ENCODE measurements around the gene SRGAP2C. TPM values are rescaled to one million over a fixed set of nuclear protein-coding genes. Genes with fewer than 3 reads are reported as not detected.
"Not testable (repeated sequence)": the region's sequence is repeated elsewhere in the genome, so short reads cannot be mapped to it uniquely, and the experiment has no call there.

The SRGAP2C gene
- polyA plus RNA-seq, 1 donor from 2014 or later = 10.0 TPM

- H3K27me3 ChIP-seq (ENCODE audit: insufficient read depth, low read depth, low read length); H3K9me3 ChIP-seq (ENCODE audit: low read length); H3K79me2 ChIP-seq (replicated peaks; ENCODE audit: insufficient read depth, low read length); H3K4me2 ChIP-seq (ENCODE audit: low read length); H3K9me2 ChIP-seq (ENCODE audit: insufficient read depth, low read length); H2AFZ ChIP-seq (ENCODE audit: low read depth, low read length); H3K9ac ChIP-seq (ENCODE audit: low read length); H3K27ac ChIP-seq (ENCODE audit: low read length); H3K4me3 ChIP-seq (ENCODE audit: low read length); H3K36me3 ChIP-seq (ENCODE audit: insufficient read depth, low read length); H4K20me1 ChIP-seq (ENCODE audit: insufficient read depth); H3F3A ChIP-seq (ENCODE audit: insufficient read depth, low read length, poor library complexity, severe bottlenecking): not testable (repeated sequence)
Observed at GRCh38 chr1:121232445-121233125, 47.8 kb downstream of the SRGAP2C start.

GRCh38 chr1:121234090-121234759, 49.5 kb downstream of the SRGAP2C start:
- H3K4me2 ChIP-seq (ENCODE audit: low read length); H2AFZ ChIP-seq (ENCODE audit: low read depth, low read length); H4K20me1 ChIP-seq (ENCODE audit: insufficient read depth); H3K36me3 ChIP-seq (ENCODE audit: insufficient read depth, low read length); H3K27me3 ChIP-seq (ENCODE audit: insufficient read depth, low read depth, low read length); H3K27ac ChIP-seq (ENCODE audit: low read length); H3K79me2 ChIP-seq (replicated peaks; ENCODE audit: insufficient read depth, low read length); H3K9me2 ChIP-seq (ENCODE audit: insufficient read depth, low read length); H3F3A ChIP-seq (ENCODE audit: insufficient read depth, low read length, poor library complexity, severe bottlenecking); H3K9ac ChIP-seq (ENCODE audit: low read length); H3K9me3 ChIP-seq (ENCODE audit: low read length); H3K4me3 ChIP-seq (ENCODE audit: low read length): not testable (repeated sequence)

GRCh38 chr1:121238384-121238783, 53.6 kb downstream of the SRGAP2C start:
- H3K4me2 ChIP-seq (ENCODE audit: low read length); H3K9me2 ChIP-seq (ENCODE audit: insufficient read depth, low read length); H3K36me3 ChIP-seq (ENCODE audit: insufficient read depth, low read length); H3K9ac ChIP-seq (ENCODE audit: low read length); H2AFZ ChIP-seq (ENCODE audit: low read depth, low read length); H3F3A ChIP-seq (ENCODE audit: insufficient read depth, low read length, poor library complexity, severe bottlenecking); H4K20me1 ChIP-seq (ENCODE audit: insufficient read depth); H3K9me3 ChIP-seq (ENCODE audit: low read length); H3K27ac ChIP-seq (ENCODE audit: low read length); H3K4me3 ChIP-seq (ENCODE audit: low read length); H3K27me3 ChIP-seq (ENCODE audit: insufficient read depth, low read depth, low read length); H3K79me2 ChIP-seq (replicated peaks; ENCODE audit: insufficient read depth, low read length): not testable (repeated sequence)

GRCh38 chr1:121243913-121244312, 59.1 kb downstream of the SRGAP2C start:
- H3K36me3 ChIP-seq (ENCODE audit: insufficient read depth, low read length); H3K4me2 ChIP-seq (ENCODE audit: low read length): not testable (repeated sequence)

GRCh38 chr1:121246399-121246798, 61.6 kb downstream of the SRGAP2C start:
- H4K20me1 ChIP-seq (ENCODE audit: insufficient read depth); H3K36me3 ChIP-seq (ENCODE audit: insufficient read depth, low read length); H3K9me3 ChIP-seq (ENCODE audit: low read length); H3K27ac ChIP-seq (ENCODE audit: low read length); H3K79me2 ChIP-seq (replicated peaks; ENCODE audit: insufficient read depth, low read length); H3K9ac ChIP-seq (ENCODE audit: low read length); H2AFZ ChIP-seq (ENCODE audit: low read depth, low read length); H3K4me2 ChIP-seq (ENCODE audit: low read length); H3K9me2 ChIP-seq (ENCODE audit: insufficient read depth, low read length); H3K27me3 ChIP-seq (ENCODE audit: insufficient read depth, low read depth, low read length); H3F3A ChIP-seq (ENCODE audit: insufficient read depth, low read length, poor library complexity, severe bottlenecking); H3K4me3 ChIP-seq (ENCODE audit: low read length): not testable (repeated sequence)

More at GRCh38 chr1:121243913-121244312, 59.1 kb downstream of the SRGAP2C start:
- not testable (repeated sequence) for H3K27me3 ChIP-seq (ENCODE audit: insufficient read depth, low read depth, low read length); H3K9me2 ChIP-seq (ENCODE audit: insufficient read depth, low read length); H3K27ac ChIP-seq (ENCODE audit: low read length); H3K9me3 ChIP-seq (ENCODE audit: low read length); H2AFZ ChIP-seq (ENCODE audit: low read depth, low read length); H3K79me2 ChIP-seq (replicated peaks; ENCODE audit: insufficient read depth, low read length); H3F3A ChIP-seq (ENCODE audit: insufficient read depth, low read length, poor library complexity, severe bottlenecking); H4K20me1 ChIP-seq (ENCODE audit: insufficient read depth); H3K9ac ChIP-seq (ENCODE audit: low read length); H3K4me3 ChIP-seq (ENCODE audit: low read length)

- H3K36me3 ChIP-seq (ENCODE audit: insufficient read depth, low read length); H3K9ac ChIP-seq (ENCODE audit: low read length): not testable (repeated sequence)
Observed at GRCh38 chr1:121252656-121253055, 67.9 kb downstream of the SRGAP2C start.

GRCh38 chr1:121254618-121255017, 69.8 kb downstream of the SRGAP2C start:
- not testable (repeated sequence) for H3K27me3 ChIP-seq (ENCODE audit: insufficient read depth, low read depth, low read length); H2AFZ ChIP-seq (ENCODE audit: low read depth, low read length); H4K20me1 ChIP-seq (ENCODE audit: insufficient read depth); H3K36me3 ChIP-seq (ENCODE audit: insufficient read depth, low read length); H3K9ac ChIP-seq (ENCODE audit: low read length); H3K79me2 ChIP-seq (replicated peaks; ENCODE audit: insufficient read depth, low read length); H3K9me2 ChIP-seq (ENCODE audit: insufficient read depth, low read length); H3K4me2 ChIP-seq (ENCODE audit: low read length); H3F3A ChIP-seq (ENCODE audit: insufficient read depth, low read length, poor library complexity, severe bottlenecking); H3K9me3 ChIP-seq (ENCODE audit: low read length); H3K4me3 ChIP-seq (ENCODE audit: low read length); H3K27ac ChIP-seq (ENCODE audit: low read length)

More at GRCh38 chr1:121252656-121253055, 67.9 kb downstream of the SRGAP2C start:
- not testable (repeated sequence) for H3K4me2 ChIP-seq (ENCODE audit: low read length); H3K79me2 ChIP-seq (replicated peaks; ENCODE audit: insufficient read depth, low read length); H3K9me2 ChIP-seq (ENCODE audit: insufficient read depth, low read length); H3K9me3 ChIP-seq (ENCODE audit: low read length); H3K27ac ChIP-seq (ENCODE audit: low read length); H3F3A ChIP-seq (ENCODE audit: insufficient read depth, low read length, poor library complexity, severe bottlenecking); H3K27me3 ChIP-seq (ENCODE audit: insufficient read depth, low read depth, low read length); H2AFZ ChIP-seq (ENCODE audit: low read depth, low read length); H4K20me1 ChIP-seq (ENCODE audit: insufficient read depth); H3K4me3 ChIP-seq (ENCODE audit: low read length)

GRCh38 chr1:121257632-121258031, 72.9 kb downstream of the SRGAP2C start:
- not testable (repeated sequence) for H4K20me1 ChIP-seq (ENCODE audit: insufficient read depth); H2AFZ ChIP-seq (ENCODE audit: low read depth, low read length); H3K9me3 ChIP-seq (ENCODE audit: low read length); H3K9ac ChIP-seq (ENCODE audit: low read length); H3K4me3 ChIP-seq (ENCODE audit: low read length); H3K27ac ChIP-seq (ENCODE audit: low read length); H3K27me3 ChIP-seq (ENCODE audit: insufficient read depth, low read depth, low read length); H3F3A ChIP-seq (ENCODE audit: insufficient read depth, low read length, poor library complexity, severe bottlenecking); H3K9me2 ChIP-seq (ENCODE audit: insufficient read depth, low read length); H3K36me3 ChIP-seq (ENCODE audit: insufficient read depth, low read length); H3K4me2 ChIP-seq (ENCODE audit: low read length); H3K79me2 ChIP-seq (replicated peaks; ENCODE audit: insufficient read depth, low read length)

Measured in neural cell (in vitro differentiated cells).